ENCODE measurements around the gene EEF2KMT.
"Not testable (repeated sequence)": the region's sequence is repeated elsewhere in the genome, so short reads cannot be mapped to it uniquely, and the experiment has no call there.

The EEF2KMT gene

DNA sequence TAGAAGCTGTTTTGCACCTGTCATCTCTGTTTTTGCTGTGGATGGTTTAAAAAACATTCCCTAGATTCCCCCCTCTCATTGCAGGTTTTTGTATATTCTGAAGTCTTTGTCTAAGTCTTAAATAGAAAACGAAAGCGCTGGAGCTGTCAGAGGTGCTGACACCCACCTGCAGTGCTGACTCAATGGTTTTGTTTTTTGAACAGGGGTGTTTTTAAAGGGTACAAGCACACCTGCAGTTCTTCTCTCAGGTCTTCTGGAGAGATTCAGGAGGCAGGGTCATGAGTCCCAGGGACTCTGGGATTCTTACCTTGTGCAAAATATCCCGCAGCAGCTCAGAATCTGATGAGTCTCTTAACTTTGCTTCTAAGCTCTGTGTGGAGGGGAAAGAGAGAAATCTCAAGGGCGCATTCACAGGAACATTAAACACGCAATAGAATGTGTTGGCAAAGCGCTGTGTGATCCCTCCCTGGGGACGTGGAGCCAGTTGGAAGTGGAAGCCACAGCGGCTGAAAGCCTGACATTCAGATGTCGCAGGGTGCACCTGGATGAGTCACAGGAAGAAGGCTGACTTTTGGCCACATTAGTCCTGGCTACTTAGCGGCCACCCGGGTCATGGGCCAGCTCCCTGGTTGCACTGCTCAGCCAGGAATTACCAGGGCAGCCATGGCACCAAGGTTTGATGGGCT is 2.3 kb downstream of the EEF2KMT start:
- not testable (repeated sequence) for DNase-seq (ENCODE audit: low read depth in 2 of 2)

DNA sequence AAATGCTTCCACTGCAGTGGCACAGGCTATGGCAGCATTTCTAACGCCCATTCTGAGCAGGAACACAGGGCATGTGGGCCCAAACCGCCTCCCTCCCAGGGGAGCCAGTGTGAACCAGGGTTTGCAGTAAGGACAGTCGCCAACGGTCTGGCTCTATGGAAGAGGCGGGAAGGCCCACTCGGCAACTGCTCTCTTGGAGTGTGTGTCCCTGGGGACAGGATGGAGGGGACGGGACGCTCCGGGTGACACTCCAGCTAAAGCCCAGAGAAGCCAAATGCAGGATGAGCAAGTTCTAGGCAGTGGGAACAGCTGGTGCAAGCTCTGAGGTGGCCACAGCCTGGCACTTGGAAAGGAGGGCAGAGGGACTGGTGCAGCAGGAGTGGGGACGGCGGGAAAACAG is 3.8 kb downstream of the EEF2KMT start:
- DNase-seq (ENCODE audit: low read depth in 2 of 2): not testable (repeated sequence)

DNA sequence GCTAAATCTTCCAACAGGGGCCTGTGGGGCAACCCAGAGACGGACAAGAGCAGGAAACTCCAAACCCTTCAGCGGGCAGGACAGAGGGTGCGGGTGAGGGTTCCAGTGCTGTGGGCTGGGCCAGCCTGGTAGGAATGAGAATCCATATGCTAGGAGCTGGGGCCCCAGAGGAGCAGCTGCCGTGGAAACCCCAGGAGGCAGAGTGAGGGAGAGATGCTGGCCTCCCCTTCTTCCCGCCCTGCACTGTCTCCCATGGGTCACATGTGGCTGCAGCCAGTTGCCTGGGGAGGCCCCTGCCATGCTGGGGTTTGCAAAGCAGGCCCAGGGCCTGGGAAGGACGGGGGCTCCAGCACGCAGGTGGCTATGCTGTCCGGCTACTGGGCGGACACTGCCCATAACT is 4.5 kb downstream of the EEF2KMT start:
- DNase-seq (ENCODE audit: low read depth in 2 of 2): not testable (repeated sequence)

DNA sequence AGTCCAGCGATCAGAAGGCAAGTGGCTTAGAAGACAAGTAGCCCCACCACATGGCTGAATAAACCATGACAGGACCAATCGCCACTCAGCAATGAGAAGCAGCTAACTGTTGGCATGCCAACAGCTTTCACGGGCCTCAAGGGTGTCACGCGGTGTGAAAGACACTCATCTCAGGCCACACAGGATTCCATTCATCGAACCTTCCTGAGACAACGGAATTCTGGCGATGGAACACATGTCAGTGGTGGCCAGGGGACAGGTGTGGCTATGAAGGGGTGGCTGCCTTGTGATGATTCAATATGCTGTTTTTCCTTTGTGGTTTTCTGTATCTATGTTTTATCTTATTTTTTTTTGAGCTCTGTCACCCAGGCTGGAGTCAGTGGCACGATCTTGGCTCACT is 7.0 kb downstream of the EEF2KMT start:
- DNase-seq (ENCODE audit: low read depth in 2 of 2): not testable (repeated sequence)

DNA sequence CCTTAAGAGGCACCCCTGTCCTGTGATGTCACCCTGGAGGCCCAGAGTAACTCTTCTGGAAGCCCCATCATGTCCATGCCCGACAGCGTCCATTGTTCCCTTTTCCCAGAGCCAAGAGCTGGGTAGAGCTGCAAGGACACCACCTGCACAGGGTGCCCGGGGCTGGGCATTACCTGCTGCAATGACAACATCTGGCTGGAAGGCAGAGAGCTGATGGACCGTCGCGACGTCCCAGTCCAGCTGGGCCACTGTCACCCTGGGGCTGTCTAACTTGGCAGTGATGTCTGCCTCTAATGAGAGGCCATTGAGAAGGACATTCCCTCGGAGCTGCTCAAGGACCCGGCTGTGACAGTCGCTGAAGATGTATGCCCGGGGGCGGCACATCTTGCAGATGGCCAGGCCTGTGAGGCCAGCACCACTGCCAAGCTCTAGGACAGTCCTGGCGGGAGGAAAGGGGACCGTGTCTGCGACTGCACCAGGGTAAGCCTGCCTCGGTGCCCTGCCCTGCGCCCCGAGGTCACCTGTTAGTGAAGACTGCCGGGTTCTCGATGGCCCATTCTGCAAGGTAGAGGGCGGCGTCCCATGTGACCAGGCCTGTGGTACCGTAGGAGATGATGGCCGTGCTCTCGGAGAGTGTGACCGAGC is 7.6 kb downstream of the EEF2KMT start:
- DNase-seq (ENCODE audit: low read depth in 2 of 2): not testable (repeated sequence)

DNA sequence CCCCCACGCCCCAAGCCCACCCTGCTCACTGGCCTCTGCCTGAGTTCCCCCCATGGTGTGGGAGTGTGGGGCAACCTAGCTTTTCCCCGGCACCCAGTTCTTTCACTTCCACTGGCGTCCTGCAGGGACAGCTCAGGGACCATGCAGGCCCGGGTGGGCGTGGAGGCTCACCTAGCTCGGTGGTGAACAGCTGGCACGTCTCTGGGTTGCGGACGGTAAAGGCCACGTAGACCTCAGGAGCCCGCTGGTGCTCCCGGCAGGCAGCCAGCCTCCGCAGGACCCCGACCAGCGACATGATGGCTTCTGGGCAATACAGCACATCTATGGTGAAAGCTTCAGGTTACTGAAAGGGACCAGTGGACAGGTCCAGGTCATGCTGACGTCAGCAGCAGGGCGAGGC is 8.7 kb downstream of the EEF2KMT start:
- not testable (repeated sequence) for DNase-seq (ENCODE audit: low read depth in 2 of 2)

DNA sequence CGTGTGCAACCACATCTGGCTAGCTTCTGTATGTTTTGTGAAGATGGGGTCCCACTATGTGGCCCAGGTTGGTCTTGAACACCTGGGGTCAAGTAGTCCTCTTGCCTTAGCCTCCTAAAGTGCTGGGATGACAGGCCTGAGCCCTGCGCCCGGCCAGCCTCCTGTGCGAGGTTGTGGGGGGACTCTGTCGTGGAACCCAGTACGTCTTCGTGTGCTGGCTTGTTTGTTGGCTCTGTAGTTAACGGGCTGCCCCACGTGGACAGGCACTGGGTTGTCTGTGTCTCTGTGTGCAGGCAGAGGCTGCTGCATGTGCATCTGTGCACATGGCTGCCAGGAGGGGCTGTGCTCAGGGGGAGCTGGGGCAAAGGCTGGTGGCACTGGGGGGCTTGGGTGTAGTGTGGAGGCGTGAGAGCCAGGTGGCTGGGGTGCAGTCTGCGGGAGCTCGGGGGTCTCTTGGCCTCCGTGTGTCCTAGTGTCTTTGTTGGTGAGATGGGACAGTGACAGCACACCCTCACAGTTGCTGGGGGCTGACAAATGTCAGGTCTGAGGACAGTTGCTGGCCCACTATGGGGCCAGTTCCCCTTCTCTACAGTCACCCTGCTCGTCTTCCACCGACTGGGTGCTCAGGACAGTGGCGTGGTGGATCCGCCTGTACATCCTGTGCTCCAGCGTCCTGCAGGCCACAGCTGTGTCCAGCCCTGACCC is 9.4 kb downstream of the EEF2KMT start:
- DNase-seq (ENCODE audit: low read depth in 2 of 2): not testable (repeated sequence)

DNA sequence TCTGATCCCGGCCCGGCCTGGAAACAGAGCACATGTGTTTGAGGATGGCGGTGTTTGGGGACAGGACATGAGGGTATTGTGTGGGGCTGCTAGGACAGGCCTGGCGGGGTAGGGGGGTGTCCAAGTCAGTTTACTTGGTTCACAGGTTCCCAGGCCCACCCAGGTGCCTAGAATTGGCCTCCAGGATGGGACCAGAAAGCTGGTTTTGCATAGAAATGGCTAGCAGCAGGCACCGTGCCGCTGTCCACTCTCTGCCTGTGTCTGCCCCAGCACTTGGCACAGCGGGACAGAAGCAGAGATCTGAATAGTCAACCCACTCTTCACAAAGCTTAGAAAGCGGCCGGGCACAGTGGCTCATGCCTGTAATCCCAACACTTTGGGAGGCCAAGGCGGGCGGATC is 11.9 kb downstream of the EEF2KMT start:
- DNase-seq (ENCODE audit: low read depth in 2 of 2): not testable (repeated sequence)

DNA sequence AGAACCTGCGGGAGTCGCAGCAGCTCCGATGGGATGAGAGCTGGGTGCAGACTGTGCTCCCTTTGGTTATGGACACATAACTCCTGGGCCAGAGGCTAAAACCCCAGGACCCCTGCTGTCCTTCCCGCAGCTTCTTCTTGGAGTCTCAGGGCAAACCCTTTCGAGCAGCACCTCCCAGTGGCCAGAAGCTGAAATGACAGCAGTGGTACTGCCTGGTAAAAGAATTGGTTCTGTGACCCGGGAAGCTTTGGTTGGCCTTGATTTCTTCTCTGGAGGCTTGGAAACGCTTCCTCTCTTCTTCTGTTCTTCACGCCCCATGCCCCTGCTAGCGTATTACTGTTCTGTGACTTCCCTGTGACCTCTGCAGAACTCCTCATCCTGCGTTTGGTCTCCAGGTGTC is 12.8 kb downstream of the EEF2KMT start:
- DNase-seq (ENCODE audit: low read depth in 2 of 2): peak in 1 of 2 donors; percentile 16

DNA sequence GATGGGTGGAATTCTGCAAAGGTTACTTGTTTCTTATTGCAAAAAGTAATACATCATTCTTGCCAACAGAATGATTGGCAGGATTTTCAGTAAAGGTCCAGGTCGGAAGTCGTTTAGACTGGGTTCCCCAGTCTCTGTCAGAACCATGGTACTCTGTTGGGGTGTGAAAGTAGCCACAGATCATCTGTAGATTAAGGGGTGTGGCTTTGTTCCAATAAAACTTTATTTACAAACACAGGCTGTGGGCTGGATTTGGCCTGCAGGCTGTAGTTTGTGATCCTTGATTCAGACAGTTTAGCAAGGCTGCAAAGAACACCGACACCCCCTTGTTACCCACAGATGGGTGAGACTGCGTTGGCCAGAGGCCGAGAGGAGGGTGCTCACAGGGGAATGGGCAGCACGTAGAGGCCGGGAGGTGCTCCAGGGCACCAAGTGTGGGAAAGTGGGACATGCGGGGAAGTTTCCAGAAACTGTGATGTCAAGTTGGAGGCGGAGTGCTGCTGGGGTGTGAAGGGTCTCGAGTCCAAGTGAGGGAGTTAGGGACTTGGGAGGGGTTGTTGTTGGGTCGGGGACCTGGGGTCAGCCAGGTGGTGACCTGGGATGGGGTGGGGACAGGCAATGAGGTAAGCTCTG is 13.4 kb downstream of the EEF2KMT start:
- DNase-seq (ENCODE audit: low read depth in 2 of 2): not testable (repeated sequence)

DNA sequence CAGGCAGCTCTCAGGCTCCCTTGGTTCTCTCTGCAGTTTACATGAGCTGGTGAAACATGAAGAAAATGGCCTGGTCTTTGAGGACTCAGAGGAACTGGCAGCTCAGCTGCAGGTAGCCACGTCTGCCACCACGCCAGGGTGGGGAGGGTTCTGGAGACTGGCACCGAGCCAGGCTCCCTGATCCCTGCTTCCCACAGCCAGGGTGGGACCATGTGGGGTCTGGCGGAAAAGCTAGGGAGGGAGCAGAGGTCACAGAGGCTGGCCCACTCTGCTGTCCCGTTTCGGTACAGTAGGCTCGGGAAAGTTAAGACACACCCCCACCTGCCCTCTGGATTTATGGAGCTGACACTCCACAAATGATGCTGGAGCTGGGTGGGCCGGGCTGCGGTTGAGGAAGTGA is 13.9 kb downstream of the EEF2KMT start:
- not testable (repeated sequence) for DNase-seq (ENCODE audit: low read depth in 2 of 2)

DNA sequence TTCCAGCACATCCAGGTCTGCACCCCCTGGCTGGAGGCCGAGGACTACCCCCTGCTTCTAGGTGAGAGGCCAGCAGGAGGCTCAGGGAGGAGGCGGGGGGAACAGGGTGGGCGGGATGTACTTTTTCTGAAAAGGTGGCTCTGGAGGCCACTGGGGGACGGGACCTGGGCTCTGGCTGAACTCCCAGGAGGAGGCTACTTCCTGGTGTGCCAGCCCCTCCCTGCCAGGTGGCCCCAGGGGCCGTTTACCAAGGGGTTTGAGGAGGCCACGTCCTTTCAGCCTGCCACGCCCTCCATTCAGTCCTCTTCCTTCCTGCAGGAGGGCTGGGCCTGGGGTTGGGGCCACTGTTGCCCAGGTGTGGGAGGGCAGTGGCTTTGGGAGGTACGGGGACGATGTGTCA is 16.6 kb downstream of the EEF2KMT start:
- DNase-seq (ENCODE audit: low read depth in 2 of 2): not testable (repeated sequence)

DNA sequence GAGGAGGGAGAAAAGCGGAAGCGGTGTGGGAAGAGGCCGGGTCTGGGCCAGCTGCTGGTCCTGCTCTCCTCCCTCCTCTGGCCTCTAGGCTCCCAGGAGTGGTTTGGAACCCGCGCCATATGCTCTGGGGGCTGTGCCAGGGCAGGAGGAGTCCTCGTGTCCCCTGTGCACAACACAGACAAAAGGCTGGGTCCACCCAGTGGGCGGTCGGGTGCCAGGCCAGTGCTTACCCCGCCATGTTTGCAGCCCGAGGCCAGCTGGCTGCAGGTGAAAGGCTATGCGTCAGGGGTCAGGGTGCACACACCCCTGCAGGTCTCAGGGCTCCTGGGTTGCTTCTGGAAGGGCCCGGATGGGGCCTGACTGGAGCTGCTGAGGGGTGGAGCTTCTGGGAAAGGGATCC is 17.1 kb downstream of the EEF2KMT start:
- not testable (repeated sequence) for DNase-seq (ENCODE audit: low read depth in 2 of 2)

DNA sequence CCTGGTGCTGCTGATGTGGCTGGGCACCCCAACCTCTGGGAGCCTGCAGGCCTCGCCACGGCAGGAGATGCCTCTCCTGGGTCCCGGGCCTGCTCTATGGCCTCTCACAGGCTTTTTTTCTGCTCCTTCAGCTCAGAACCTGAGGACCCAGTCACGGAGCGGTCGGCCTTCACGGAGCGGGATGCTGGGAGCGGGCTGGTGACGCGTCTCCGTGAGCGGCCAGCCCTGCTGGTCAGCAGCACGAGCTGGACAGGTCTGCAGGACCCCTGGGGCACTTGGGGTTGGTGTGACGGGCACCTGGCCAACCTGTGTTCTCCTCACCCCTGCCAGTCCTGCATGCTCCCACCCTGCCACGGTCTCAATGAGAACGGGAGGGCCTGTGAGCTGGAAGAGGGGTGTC is 19.0 kb downstream of the EEF2KMT start:
- DNase-seq (ENCODE audit: low read depth in 2 of 2): no peak

DNA sequence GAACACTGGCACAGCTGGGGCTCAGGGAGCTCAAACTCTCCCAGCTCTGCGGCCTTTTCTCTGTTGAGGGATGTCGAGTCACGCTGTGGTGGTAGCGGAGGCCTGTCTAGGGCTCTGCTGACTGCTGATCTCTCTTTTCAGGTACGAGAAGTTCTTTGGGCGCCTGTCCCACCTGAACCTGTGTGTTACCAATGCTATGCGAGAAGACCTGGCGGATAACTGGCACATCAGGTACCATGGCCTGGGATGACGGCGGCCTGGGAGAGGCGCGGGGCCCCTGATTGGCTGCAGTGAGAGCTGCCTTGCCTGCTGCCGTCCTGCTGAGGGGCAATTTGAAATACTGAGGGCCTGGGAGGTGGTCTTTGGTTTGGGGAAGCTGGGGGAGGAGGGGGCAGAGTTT is 20.3 kb downstream of the EEF2KMT start:
- no peak for DNase-seq (ENCODE audit: low read depth in 2 of 2)

DNA sequence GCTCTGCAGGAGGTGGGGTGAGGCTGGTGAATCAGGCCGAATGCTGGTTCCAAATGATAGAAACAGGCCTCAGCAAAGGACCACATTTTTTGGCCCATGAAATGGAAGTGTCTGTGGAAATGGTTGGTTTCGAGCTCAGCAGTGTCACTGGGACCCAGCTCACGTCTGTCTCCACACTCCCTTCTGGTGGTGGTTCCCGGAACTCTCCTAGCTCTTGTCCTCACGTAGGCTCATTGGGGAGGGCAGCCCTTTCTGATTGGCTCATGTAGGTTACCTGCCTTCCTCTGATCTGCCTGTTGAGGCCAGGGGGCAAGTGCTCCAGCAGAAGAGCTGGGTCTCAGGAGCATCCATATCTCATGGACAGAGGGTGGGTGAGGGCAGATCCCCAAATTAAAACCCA is 22.0 kb downstream of the EEF2KMT start:
- no peak for DNase-seq (ENCODE audit: low read depth in 2 of 2)

DNA sequence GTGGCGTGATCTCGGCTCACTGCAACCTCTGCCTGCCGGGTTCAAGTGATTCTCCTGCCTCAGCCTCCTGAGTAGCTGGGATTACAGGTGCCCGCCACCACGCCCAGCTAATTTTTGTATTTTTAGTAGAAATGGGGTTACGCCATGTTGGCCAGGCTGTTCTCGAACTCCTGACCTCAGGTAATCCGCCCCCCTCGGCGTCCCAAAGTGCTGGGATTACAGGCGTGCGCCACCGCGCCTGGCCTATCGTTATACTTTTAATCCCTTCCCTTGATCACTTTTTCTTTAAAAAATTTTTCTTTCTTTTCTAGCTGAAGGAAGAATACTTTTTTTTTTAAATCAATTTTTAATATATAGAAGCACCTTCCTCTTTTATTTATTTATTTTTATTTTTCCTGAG is 23.8 kb downstream of the EEF2KMT start:
- DNase-seq (ENCODE audit: low read depth in 2 of 2): not testable (repeated sequence)

DNA sequence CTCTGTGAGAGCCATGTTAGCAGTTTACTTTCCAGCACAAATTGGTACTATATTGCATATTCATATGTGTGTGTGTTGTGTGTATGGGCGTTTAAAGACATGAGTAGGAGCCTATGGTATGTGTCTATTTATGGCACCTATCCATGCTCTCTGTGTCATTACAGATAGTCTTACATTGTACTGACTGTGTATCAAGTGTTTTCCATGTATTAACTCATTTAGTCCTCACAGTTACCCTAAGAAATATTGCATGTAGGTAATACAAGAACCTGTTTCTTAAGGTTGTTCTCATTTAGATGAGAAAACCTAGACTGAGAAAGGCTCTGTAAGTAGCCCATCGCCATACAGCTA is 24.3 kb downstream of the EEF2KMT start:
- no peak for DNase-seq (ENCODE audit: low read depth in 2 of 2)

DNA sequence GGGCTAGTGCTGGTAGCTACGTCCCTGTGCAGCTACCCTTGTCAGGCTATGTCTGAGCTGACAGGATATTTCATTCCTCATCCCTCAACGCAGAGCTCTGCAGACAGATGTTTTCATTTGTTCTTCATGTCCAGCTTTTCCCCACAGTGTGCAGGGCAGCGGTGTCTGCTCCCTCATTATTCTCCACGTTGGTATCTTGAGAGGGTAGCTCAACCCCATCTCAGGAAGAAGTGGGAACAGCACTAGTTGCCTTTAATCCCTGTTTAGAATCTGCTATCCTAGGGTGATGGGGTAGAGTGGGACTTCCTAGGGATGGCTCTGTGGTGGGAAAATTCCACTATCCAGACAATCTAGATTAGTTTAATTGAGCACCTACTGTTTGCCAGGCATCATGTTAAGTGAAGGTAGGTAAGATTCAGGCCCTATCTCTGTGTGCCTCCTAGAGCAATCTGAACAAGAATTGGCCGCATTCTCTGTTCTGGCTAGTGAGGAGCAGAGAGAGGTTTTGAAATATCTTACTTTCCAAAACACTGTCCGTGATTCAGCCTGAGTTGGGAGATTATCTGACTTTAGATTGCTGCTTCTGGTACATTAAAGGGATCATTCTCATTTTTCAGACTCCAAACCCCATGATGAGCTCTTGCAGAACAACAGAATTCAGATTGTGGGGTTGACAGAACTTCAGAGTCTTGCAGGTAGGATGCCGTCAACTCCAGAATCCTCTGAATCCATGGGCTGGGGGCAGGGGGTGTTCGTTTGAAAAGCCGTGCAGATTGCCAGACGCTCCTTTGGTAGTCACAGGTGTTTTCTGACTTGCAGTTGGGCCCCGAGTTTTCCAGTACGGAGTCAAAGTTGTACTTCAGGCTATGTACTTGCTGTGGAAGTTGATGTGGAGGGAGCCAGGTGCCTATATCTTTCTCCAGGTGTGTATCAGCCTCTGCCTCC is 25.0 kb downstream of the EEF2KMT start:
- DNase-seq (ENCODE audit: low read depth in 2 of 2): no peak

DNA sequence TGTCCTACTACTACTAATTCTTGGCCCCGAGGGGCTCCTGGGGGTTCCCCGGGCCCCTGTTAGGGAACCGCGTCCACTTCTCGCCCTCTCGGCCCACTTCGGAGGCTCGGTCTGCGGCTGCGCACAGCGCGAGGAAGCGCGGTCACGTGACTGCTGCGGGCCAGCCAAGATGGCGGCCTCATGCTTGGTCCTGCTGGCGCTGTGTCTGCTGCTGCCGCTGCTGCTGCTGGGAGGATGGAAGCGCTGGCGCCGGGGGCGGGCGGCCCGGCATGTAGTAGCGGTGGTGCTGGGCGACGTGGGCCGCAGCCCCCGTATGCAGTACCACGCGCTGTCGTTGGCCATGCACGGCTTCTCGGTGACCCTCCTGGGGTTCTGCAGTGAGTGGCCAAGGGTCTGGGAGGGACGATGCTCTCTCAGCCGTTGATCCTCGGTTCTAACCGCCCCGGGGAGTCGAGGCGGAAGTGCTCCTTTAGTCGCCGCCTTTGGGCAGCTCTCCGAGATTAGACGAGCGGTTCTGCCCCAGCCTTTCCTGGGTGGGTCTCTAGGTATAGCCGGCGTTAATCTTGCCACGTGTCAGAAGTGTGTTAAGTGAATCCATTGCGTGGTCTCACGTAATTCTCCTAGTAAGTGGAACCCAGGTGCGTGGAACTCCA is 25.8 kb downstream of the EEF2KMT start, which contains the start of gene ALG1:
ALG1 (plus strand) TSS at position 163 of the 653 bp plus-strand sequence; CDS start at position 170, 7 bp downstream.
- peak; percentile 80 to 85 for DNase-seq (ENCODE audit: low read depth in 2 of 2)

DNA sequence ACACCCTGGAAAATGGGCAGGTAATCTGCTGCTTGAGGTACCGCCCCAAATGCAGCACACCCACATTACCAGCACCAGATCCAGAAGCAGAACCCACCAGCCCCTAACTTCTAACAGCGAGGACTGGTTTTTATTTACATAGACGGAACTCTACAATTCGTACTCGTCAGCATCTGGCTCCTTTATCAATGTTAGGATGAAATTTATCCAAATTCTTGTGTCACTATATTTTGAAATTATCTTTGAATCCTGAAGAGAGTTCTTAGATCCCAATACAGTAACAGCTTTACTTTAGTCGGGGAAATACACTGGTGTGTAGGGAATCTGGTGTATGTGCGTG is 26.3 kb downstream of the EEF2KMT start:
- no peak for DNase-seq (ENCODE audit: low read depth in 2 of 2)

Measured in stimulated activated CD8-positive, alpha-beta memory T cell treated with anti-CD3 and anti-CD28 coated beads, Interleukin-15, amount 100 ng/mL, for 48 hours (primary cell).